ENCODE measurements around the gene R3HDM2. TPM values are rescaled to one million over a fixed set of nuclear protein-coding genes. Genes with fewer than 3 reads are reported as not detected.
"Not testable (repeated sequence)": the region's sequence is repeated elsewhere in the genome, so short reads cannot be mapped to it uniquely, and the experiment has no call there.

The R3HDM2 gene
- polyA plus RNA-seq, 1 experiment = 20.0 TPM

DNA sequence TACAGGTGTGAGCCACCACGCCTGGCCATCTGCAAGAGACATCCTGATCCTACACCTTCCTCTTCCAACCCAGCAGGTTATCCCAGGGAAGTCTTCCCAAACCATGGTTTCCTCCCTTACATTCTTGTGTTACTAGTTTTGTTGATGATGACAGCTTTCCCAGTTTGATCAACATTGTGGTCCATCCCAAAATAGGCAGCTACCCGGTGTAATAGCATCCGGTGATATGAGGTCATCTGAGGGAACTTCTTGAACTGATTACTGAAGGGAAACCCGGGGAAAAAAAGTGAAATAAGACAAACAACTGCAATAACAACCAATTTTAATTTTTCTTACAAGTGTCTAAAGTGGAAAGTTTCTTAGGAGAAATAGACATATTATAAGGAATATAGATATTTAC is 134.6 kb downstream of the R3HDM2 start:
- no peaks in the 10 kb centered on the region for H3K9me3 ChIP-seq (ENCODE audit: control insufficient read depth, insufficient read depth, low read length)
- TF ChIP-seq, protein P1, sequence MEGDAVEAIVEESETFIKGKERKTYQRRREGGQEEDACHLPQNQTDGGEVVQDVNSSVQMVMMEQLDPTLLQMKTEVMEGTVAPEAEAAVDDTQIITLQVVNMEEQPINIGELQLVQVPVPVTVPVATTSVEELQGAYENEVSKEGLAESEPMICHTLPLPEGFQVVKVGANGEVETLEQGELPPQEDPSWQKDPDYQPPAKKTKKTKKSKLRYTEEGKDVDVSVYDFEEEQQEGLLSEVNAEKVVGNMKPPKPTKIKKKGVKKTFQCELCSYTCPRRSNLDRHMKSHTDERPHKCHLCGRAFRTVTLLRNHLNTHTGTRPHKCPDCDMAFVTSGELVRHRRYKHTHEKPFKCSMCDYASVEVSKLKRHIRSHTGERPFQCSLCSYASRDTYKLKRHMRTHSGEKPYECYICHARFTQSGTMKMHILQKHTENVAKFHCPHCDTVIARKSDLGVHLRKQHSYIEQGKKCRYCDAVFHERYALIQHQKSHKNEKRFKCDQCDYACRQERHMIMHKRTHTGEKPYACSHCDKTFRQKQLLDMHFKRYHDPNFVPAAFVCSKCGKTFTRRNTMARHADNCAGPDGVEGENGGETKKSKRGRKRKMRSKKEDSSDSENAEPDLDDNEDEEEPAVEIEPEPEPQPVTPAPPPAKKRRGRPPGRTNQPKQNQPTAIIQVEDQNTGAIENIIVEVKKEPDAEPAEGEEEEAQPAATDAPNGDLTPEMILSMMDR (IDR thresholded peaks at IDR 0.05; ENCODE audit: low read depth, low read length) = no peak
- no peak overlapping the region for H3K4me3 ChIP-seq (ENCODE audit: low read depth, low read length)
- ChIA-PET CTCF (interaction anchor here (1.2 to 1.8 kb wide), 2 partner anchors 11 to 157 kb away, joined by 4 read pairs; no protein-coding TSS in a partner anchor), POLR2A (no interaction called here)
- DNase-seq (ENCODE audit: low read depth, low spot score) = no peak
- no peak overlapping the region for H3K27ac ChIP-seq (ENCODE audit: low read depth, low read length)
- no peaks in the 10 kb centered on the region for H3K27me3 ChIP-seq (ENCODE audit: control insufficient read depth, insufficient read depth, low read length)

DNA sequence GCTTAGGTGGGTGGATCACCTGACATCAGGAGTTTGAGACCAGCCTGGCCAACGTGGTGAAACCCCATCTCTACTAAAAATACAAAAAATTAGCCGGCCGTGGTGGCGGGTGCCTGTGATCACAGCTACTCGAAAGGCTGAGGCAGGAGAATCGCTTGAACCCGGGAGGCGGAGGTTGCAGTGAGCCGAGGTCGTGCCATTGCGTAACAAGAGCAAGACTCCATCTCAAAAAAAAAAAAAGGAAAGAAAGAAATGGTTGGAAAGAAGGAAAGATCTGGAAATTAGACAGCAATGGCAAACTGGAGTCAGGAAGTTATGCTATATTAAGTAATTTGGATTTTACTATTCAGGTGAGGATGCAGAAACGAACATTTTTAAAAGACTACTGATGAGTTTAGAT is 148.8 kb downstream of the R3HDM2 start:
- CTCF ChIA-PET; H3K27me3 ChIP-seq (ENCODE audit: control insufficient read depth, insufficient read depth, low read length); H3K9me3 ChIP-seq (ENCODE audit: control insufficient read depth, insufficient read depth, low read length); H3K4me3 ChIP-seq (ENCODE audit: low read depth, low read length); DNase-seq (ENCODE audit: low read depth, low spot score); H3K27ac ChIP-seq (ENCODE audit: low read depth, low read length); POLR2A ChIA-PET: not testable (repeated sequence)

DNA sequence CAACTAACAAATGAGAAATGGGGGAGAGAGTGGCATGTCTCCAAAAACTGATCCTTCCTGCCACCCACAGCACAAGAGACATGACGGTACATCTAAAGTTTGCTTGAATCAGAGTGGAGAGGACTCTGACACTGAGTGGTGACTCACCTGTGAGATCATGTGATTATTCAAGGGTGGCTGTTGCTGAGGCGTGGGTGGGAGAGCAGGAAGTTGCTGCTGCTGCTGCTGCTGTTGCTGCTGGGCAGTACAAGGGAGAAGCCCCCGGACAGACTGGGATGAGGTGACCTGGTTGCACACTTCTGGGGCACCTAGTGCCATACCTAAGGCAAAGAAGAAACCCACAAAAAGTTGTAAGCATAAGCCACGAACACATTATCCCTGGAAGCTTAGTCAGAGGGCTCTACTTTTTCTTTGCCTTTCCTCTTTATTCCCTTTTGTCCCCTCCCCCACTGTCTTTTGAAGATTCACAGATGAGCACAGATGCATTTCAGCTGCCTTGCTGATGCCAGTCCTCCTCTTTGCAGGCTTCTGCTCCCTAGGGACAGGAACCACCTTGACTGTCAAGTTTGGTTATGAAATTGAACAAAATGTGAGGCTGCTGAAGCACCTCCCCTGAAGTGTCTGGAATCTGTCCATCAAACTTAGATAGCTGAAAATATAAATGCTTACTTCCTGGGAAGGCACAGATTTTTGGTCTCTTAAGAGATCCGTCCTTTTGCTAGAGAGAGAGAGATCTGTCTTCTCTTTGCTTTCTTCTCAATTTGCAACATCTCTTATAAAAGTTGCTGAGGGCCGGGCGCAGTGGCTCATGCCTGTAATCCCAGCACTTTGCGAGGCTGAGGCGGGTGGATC is 150.4 kb downstream of the R3HDM2 start:
- ChIA-PET POLR2A (no interaction called here), CTCF (interaction anchor here (0.8 to 1.5 kb wide), 3 partner anchors 8 to 174 kb away, joined by 3 to 5 read pairs (median 3); partner anchors contain the start of gene INHBE)
- no peaks in the 10 kb centered on the region for H3K9me3 ChIP-seq (ENCODE audit: control insufficient read depth, insufficient read depth, low read length)
- DNase-seq (ENCODE audit: low read depth, low spot score) = peak; percentile 91
- TF ChIP-seq, protein P1 (IDR thresholded peaks at IDR 0.05; ENCODE audit: low read depth, low read length) = no peak
- H3K4me3 ChIP-seq (ENCODE audit: low read depth, low read length) = peak overlapping the region; percentile 38
- H3K27me3 ChIP-seq (ENCODE audit: control insufficient read depth, insufficient read depth, low read length) = no peaks in the 10 kb centered on the region
- peak overlapping the region; percentile 74 for H3K27ac ChIP-seq (ENCODE audit: low read depth, low read length)

DNA sequence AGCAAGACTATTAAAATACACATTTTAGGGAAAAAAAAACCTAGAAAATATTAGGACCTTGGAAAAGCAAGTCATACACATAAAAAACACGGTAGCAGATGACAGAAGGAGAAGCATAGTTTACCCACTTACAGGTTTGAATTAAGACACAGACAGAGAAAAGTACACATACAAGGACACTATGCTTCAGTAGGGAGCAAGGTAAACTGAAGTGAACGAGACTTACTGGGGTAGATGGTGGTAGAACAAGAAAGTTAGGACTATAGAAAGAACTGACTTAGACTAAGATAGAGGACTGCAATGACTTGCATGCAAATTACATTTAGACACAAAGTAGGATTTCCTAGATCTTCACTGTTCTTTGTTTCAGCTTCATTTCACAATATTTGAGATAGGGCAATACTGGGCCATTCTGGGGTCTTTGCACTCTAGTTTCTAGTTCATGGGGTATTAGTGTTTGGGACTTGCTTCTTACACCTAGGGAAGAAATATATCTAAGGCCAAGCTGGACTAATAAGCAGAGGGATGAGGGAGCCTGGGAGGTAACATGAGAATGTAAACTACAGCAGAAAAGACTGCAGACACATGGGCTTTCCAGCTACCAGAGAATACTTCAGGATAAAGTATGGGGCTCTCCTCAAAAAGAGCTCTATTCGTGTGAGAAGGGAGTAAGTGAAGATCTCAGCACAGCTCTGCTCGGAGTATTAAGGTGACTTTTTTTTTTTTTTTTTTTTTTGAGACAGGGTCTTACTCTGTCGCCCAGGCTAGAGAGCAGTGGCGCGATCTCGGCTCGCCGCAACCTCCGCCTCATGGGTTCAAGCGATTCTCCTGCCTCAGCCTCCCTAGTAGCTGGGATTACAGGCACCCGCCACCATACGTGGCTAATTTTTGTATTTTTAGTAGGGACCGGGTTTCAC is 152.1 kb downstream of the R3HDM2 start:
- no peaks in the 10 kb centered on the region for H3K27me3 ChIP-seq (ENCODE audit: control insufficient read depth, insufficient read depth, low read length)
- DNase-seq (ENCODE audit: low read depth, low spot score) = no peak
- TF ChIP-seq, protein P1 (IDR thresholded peaks at IDR 0.05; ENCODE audit: low read depth, low read length) = no peak
- POLR2A ChIA-PET = interaction anchor here (0.5 to 1.0 kb wide), 2 partner anchors 34 to 174 kb away, joined by 3 to 4 read pairs; no protein-coding TSS in a partner anchor
- H3K4me3 ChIP-seq (ENCODE audit: low read depth, low read length) = no peak overlapping the region
- CTCF ChIA-PET = interaction anchor here (1.5 to 3.5 kb wide), 2 partner anchors 174 to 180 kb away, joined by 4 to 21 read pairs; no protein-coding TSS in a partner anchor
- H3K27ac ChIP-seq (ENCODE audit: low read depth, low read length) = no peak overlapping the region
- no peaks in the 10 kb centered on the region for H3K9me3 ChIP-seq (ENCODE audit: control insufficient read depth, insufficient read depth, low read length)

GRCh38 chr12:57276935-57277563 is 153.8 kb downstream of the R3HDM2 start:
- CTCF ChIA-PET = interaction anchor here (0.6 to 3.5 kb wide), 19 partner anchors 10 to 424 kb away, joined by 3 to 21 read pairs (median 5); partner anchors contain the start of genes GLI1 and STAC3
- H3K4me3 ChIP-seq (ENCODE audit: low read depth, low read length) = no peak overlapping the region
- no peak for DNase-seq (ENCODE audit: low read depth, low spot score)

GRCh38 chr12:57276233-57276632 is 154.6 kb downstream of the R3HDM2 start:
- not testable (repeated sequence) for H3K9me3 ChIP-seq (ENCODE audit: control insufficient read depth, insufficient read depth, low read length); H3K27me3 ChIP-seq (ENCODE audit: control insufficient read depth, insufficient read depth, low read length); H3K27ac ChIP-seq (ENCODE audit: low read depth, low read length); H3K4me3 ChIP-seq (ENCODE audit: low read depth, low read length); DNase-seq (ENCODE audit: low read depth, low spot score)
- ChIA-PET CTCF (interaction anchor here (0.6 to 3.5 kb wide), 14 partner anchors 11 to 367 kb away, joined by 3 to 21 read pairs (median 7); partner anchors contain the start of genes GLI1 and STAC3), POLR2A (interaction anchor here (0.7 kb wide), 1 partner anchor 115 kb away, joined by 3 read pairs; no protein-coding TSS in a partner anchor)

More at GRCh38 chr12:57276935-57277563, 153.8 kb downstream of the R3HDM2 start:
- Histone ChIP-seq H3K27ac (ENCODE audit: low read depth, low read length) (no peak overlapping the region), H3K27me3 (ENCODE audit: control insufficient read depth, insufficient read depth, low read length) (no peaks in the 10 kb centered on the region), H3K9me3 (ENCODE audit: control insufficient read depth, insufficient read depth, low read length) (no peaks in the 10 kb centered on the region)
- TF ChIP-seq, protein P1 (IDR thresholded peaks at IDR 0.05; ENCODE audit: low read depth, low read length) = peak; percentile 62
- POLR2A ChIA-PET = interaction anchor here (0.7 kb wide), 3 partner anchors 36 to 116 kb away, joined by 3 to 7 read pairs (median 5); no protein-coding TSS in a partner anchor
